Sigmoid colon (tissue), 4 donors: ENCODE data around the gene SELENOM.

Experiments
- POLR2A ChIP-seq, 2 donors: fragments of 450-650 bp; IDR thresholded peaks; one replicate each; pipeline ENCODE4 v1.6.1; 2016; ENCODE audit warnings: antibody characterized with exemption in 2 of 2, mild to moderate bottlenecking in 2 of 2, moderate library complexity in 2 of 2
- POLR2AphosphoS5 ChIP-seq, 4 donors: sonication (generic); formaldehyde crosslinking; IDR thresholded peaks; one replicate each; pipeline ENCODE4 v1.6.1; 2017; ENCODE audit warnings: antibody characterized with exemption in 4 of 4
- TF ChIP-seq, protein P1 (sequence below), 4 experiments: fragments of 450-650 bp in 3 of 4; fragments of 200-600 bp in 1 of 4; IDR thresholded peaks; one replicate each; pipeline ENCODE4 v1.5.1; 2016 to 2019; ENCODE audit warnings: antibody characterized with exemption in 4 of 4, mild to moderate bottlenecking in 3 of 4, moderate library complexity in 2 of 4

DNA sequence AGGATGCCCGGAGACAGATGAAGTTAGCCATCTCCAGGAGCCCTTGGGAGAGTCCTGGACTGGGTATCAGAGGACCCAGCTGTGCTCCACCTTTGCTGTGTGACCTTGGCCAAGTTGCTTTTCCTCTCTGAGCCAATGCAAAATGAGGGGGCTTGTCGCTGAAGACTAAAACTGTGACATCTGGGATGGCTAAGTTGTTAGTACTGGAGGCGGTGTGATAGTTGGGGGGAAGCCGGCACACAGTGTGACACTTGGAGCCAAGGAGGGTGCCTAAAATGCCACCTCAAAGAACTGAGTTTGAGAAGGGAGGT, 15.9 kb upstream of the SELENOM start:
- TF ChIP-seq POLR2AphosphoS5 (IDR thresholded peaks at IDR 0.05) (no peak), POLR2A (IDR thresholded peaks at IDR 0.05) (no peak)
- TF ChIP-seq, protein P1, sequence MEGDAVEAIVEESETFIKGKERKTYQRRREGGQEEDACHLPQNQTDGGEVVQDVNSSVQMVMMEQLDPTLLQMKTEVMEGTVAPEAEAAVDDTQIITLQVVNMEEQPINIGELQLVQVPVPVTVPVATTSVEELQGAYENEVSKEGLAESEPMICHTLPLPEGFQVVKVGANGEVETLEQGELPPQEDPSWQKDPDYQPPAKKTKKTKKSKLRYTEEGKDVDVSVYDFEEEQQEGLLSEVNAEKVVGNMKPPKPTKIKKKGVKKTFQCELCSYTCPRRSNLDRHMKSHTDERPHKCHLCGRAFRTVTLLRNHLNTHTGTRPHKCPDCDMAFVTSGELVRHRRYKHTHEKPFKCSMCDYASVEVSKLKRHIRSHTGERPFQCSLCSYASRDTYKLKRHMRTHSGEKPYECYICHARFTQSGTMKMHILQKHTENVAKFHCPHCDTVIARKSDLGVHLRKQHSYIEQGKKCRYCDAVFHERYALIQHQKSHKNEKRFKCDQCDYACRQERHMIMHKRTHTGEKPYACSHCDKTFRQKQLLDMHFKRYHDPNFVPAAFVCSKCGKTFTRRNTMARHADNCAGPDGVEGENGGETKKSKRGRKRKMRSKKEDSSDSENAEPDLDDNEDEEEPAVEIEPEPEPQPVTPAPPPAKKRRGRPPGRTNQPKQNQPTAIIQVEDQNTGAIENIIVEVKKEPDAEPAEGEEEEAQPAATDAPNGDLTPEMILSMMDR (IDR thresholded peaks at IDR 0.05), result no peak
